ENCODE measurements around the gene WNT7B. TPM values are rescaled to one million over a fixed set of nuclear protein-coding genes. Genes with fewer than 3 reads are reported as not detected.

The WNT7B gene
- total and polyA plus RNA-seq, 10 donors = not detected

DNA sequence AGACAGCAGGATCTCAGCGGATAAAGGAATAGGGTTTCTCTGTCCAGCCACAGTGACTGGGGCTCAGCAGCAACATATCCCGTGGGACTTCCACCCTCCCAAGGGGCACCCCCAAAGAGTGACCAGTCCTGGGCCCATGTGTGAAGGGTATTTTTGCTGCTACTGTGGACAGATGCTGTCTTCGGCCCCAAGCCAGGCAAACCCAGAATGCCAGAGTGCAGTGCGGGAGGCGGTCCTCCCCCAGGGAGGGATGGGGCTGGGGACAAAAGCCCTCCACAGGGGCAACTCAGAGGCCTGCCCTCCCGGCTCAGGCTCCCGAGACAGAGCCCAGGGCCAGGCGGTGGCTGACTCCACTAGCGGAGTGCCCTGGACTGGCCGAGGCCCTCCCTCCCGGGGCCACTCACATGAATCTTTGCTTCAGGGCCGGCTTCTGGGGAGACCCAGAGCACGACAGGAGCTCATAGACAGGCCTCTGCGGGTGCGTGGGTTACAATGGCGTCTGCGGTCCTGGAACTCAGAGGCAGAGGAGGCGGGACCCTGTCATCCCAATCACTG is 34.7 kb upstream of the WNT7B start:
- Histone ChIP-seq H3K4me1 (peaks cover 20 to 77% (median 47%) of the 10 kb centered on the region in 6 donors), H3K27me3 (replicated peaks in 1 of 7) (peaks cover 0 to 6% (median 0%) of the 10 kb centered on the region in 7 donors), H3K9me3 (peaks cover 0 to 14% (median 10%) of the 10 kb centered on the region in 8 donors), H3K36me3 (no peaks in the 10 kb centered on the region), H3K27ac (peak overlapping the region in 6 of 8 donors; percentile 27 to 94 (median 90)), H3K4me3 (no peak overlapping the region)
- peak; percentile 75 for DNase-seq
- TF ChIP-seq POLR2AphosphoS5 (IDR thresholded peaks at IDR 0.05) (no peak), POLR2A (IDR thresholded peaks at IDR 0.05) (no peak), CTCF (IDR thresholded peaks at IDR 0.05 in 8 of 11, conservative IDR thresholded peaks at IDR 0.05 in 3 of 11) (no peak)
- intact Hi-C loops (cut with DNase I; ENCODE audit: low total_unique reads) = no loop called here
- WGBS, 5 donors = 85 to 93% (median 89%) methylated on average over 11 to 18 of the region's 18 CpGs

GRCh38 chr22:46010951-46011626 is 34.1 kb upstream of the WNT7B start:
- H3K27me3 ChIP-seq (replicated peaks in 1 of 7) = peaks cover 0 to 9% (median 0%) of the 10 kb centered on the region in 7 donors
- TF ChIP-seq POLR2AphosphoS5 (IDR thresholded peaks at IDR 0.05) (no peak), POLR2A (IDR thresholded peaks at IDR 0.05) (no peak), CTCF (IDR thresholded peaks at IDR 0.05 in 8 of 11, conservative IDR thresholded peaks at IDR 0.05 in 3 of 11) (no peak)
- no peak overlapping the region for H3K4me3 ChIP-seq
- intact Hi-C loops (cut with DNase I; ENCODE audit: low total_unique reads) = no loop called here
- H3K9me3 ChIP-seq = peaks cover 0 to 14% (median 10%) of the 10 kb centered on the region in 8 donors
- peaks cover 26 to 84% (median 54%) of the 10 kb centered on the region in 6 donors for H3K4me1 ChIP-seq
- peak; percentile 74 for DNase-seq
- peak overlapping the region in 5 of 8 donors; percentile 27 to 92 (median 89) for H3K27ac ChIP-seq
- H3K36me3 ChIP-seq = no peaks in the 10 kb centered on the region
- WGBS, 5 donors = 91 to 93% (median 93%) methylated on average over 9 to 20 of the region's 20 CpGs

DNA sequence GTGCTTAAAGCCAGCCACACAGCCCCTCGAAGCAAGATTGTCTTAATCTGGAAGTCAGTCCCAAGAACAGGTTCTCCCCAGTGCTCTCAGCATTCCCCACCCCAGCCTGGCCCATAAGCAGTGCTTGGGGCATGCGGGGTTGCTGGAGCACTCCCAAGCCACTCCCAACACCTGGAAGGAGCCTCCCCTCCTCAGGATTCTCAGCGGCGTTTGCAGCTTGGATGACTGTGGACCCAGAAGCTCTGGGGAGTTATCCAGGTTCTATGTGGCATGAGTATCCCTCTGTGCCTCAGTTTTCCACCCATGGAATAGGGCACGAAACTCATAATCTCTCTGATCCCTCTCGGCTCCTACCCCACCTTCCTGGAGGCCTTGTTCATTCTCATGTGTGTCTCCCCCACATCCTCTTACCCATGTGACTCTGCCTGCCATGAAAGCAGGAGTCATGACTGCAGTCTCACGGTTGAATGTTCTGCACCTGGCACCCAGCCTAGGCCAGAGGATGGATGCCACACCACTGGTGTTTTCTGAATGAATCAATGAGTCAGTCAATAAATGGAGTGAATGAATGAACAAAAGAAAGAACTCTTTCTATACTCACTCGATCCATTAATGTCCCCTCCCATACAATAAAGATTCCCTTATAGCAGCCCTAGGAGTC is 33.4 kb upstream of the WNT7B start:
- WGBS, 5 donors = 87 to 91% (median 88%) methylated on average over 8 of the region's 8 CpGs
- H3K4me3 ChIP-seq = no peak overlapping the region
- H3K4me1 ChIP-seq = peaks cover 27 to 86% (median 57%) of the 10 kb centered on the region in 6 donors
- intact Hi-C loops (cut with DNase I; ENCODE audit: low total_unique reads) = no loop called here
- H3K9me3 ChIP-seq = peaks cover 0 to 14% (median 10%) of the 10 kb centered on the region in 8 donors
- no peaks in the 10 kb centered on the region for H3K36me3 ChIP-seq
- H3K27ac ChIP-seq = peak overlapping the region in 3 of 8 donors; percentile 17 to 92 (median 87)
- H3K27me3 ChIP-seq (replicated peaks in 1 of 7) = peaks cover 0 to 9% (median 0%) of the 10 kb centered on the region in 7 donors
- peak; percentile 71 for DNase-seq
- TF ChIP-seq POLR2A (IDR thresholded peaks at IDR 0.05) (no peak), POLR2AphosphoS5 (IDR thresholded peaks at IDR 0.05) (no peak)

- intact Hi-C loops (cut with DNase I; ENCODE audit: low total_unique reads) = loop anchor here (10.0 kb wide), 1 partner anchor 65 kb away; no protein-coding TSS in a partner anchor
- Histone ChIP-seq H3K27ac (no peak overlapping the region), H3K27me3 (replicated peaks in 1 of 7) (peaks cover 0 to 9% (median 0%) of the 10 kb centered on the region in 7 donors), H3K4me3 (no peak overlapping the region), H3K9me3 (peaks cover 0 to 14% (median 10%) of the 10 kb centered on the region in 8 donors), H3K4me1 (peaks cover 27 to 86% (median 58%) of the 10 kb centered on the region in 6 donors), H3K36me3 (no peaks in the 10 kb centered on the region)
- 97 to 100% (median 98%) methylated on average over 3 to 5 of the region's 5 CpGs for WGBS, 5 donors
- TF ChIP-seq CTCF (IDR thresholded peaks at IDR 0.05 in 8 of 11, conservative IDR thresholded peaks at IDR 0.05 in 3 of 11) (no peak), POLR2AphosphoS5 (IDR thresholded peaks at IDR 0.05) (no peak), POLR2A (IDR thresholded peaks at IDR 0.05) (no peak)
- DNase-seq = peak; percentile 68
Observed at GRCh38 chr22:46009730-46010129, 32.8 kb upstream of the WNT7B start.

All from spleen (tissue), 11 donors.